Measurements from ENCODE around the gene TEX35.

DNA sequence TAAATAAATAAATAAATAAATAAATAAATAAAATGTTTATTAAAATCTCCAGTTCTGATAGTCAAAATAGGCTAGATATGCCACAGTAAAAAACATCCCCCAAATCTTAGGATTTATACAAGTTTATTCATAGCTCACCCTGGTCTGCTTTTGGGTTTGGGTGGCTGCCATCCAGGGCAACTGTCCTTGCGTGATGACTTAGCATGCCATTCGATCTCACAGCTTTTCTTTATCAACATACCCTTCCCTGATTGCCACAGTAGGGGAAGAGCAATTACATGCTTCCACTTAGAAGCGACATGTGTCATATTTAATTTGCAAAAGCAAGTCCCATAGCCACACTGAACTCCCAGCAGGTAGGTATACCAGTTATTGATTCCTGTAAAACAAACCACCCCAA lies 52.7 kb downstream of the TEX35 start:
- TF ChIP-seq EZH2phosphoT487 (IDR thresholded peaks at IDR 0.05; ENCODE audit: insufficient read depth, low read depth) (no peak), EZH2 (IDR thresholded peaks at IDR 0.05; ENCODE audit: insufficient read depth, poor library complexity, severe bottlenecking) (no peak)

Measured in GM23248 (cell line).